ENCODE results near the gene GARIN3. TPM values are rescaled to one million over a fixed set of nuclear protein-coding genes. Genes with fewer than 3 reads are reported as not detected.

GARIN3 gene
- total and polyA plus RNA-seq, 9 of the 15 experiments (the other 6 are each of a cell fraction or from before 2014, with no cell fraction given), result not detected

DNA sequence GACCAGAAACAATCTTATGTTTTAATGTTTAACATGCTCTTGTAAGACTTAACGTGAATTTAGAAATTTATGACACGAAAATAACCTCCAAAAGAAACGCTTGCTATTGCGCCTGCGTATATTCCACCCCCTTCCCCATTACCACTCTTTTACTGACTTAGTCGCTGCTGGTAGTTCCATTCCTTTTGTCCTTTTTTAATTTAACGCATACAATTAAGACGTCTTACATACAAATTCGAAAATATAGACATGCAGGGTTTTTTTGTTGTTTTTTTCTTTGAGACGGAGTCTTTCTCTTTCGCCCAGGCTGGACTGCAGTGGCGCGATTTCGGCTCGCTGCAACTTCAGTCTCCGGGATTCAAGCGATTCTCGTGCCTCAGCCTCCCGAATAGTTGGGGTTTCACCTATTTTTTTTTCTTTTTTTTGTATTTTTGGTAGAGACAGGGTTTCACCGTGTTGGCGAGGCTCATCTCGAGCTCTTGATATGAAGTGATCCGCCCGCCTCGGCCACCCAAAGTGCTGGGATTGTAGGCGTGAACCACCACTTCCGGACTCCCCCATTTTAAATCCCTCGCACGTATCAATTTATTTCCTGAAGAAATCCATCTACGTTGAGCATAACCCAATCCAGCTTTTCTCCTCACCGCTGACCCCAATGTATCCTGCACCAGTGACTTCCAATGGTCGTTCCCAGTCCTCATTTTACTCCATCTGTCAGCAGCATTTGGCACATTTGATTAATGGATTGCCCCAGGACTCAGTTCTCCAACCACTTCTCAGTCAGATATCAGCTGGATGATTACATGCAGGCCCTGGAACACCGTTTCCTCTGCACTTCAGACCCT lies 22.7 kb downstream of the GARIN3 start (continued):
- TF ChIP-seq NRF1 (conservative IDR thresholded peaks at IDR 0.05 in 1 of 2, IDR thresholded peaks at IDR 0.05 in 1 of 2) (peak; percentile 55 to 69), GABPB2 (CRISPR knock-in tag; conservative IDR thresholded peaks at IDR 0.05) (no peak), SMARCA4 (IDR thresholded peaks at IDR 0.05) (no peak), XRCC3 (IDR thresholded peaks at IDR 0.05) (no peak), KDM5B (IDR thresholded peaks at IDR 0.05; ENCODE audit: insufficient replicate concordance, low read depth, low read length) (peak; percentile 12), NONO (IDR thresholded peaks at IDR 0.05; ENCODE audit: low read depth in 2 of 2, low read length in 1 of 2) (no peak), RFX7 (CRISPR knock-in tag; IDR thresholded peaks at IDR 0.05) (no peak), SRSF9 (IDR thresholded peaks at IDR 0.05; ENCODE audit: borderline replicate concordance, low read depth, low read length) (no peak), ZNF561 (CRISPR knock-in tag; conservative IDR thresholded peaks at IDR 0.05) (no peak), TEAD4 (IDR thresholded peaks at IDR 0.05; ENCODE audit: low read length) (no peak), TEAD4 (CRISPR knock-in tag; IDR thresholded peaks at IDR 0.05; ENCODE audit: borderline replicate concordance) (no peak), MAFK (IDR thresholded peaks at IDR 0.05; ENCODE audit: low read length) (no peak), ZNF347 (CRISPR knock-in tag; IDR thresholded peaks at IDR 0.05; ENCODE audit: low read depth) (no peak), CHD4 (IDR thresholded peaks at IDR 0.05; ENCODE audit: insufficient read depth, insufficient replicate concordance, low read depth, low read length, poor library complexity, severe bottlenecking) (no peak), SAFB2 (IDR thresholded peaks at IDR 0.05; ENCODE audit: borderline replicate concordance, low read depth, low read length, severe bottlenecking) (no peak), LARP7 (IDR thresholded peaks at IDR 0.05) (no peak), ARNT (IDR thresholded peaks at IDR 0.05) (0 out of 4 replicates have a peak, but pooled peaks of 1 of the 2 experiments have one; percentile 28), RBM34 (IDR thresholded peaks at IDR 0.05; ENCODE audit: borderline replicate concordance, insufficient read depth, low read length) (no peak), GATA2 (CRISPR knock-in tag; IDR thresholded peaks at IDR 0.05) (no peak), TBP (optimal IDR thresholded peaks at IDR 0.05; ENCODE audit: low read depth, low read length) (no peak), POLR2A (conservative IDR thresholded peaks at IDR 0.05) (no peak), CBX8 (IDR thresholded peaks at IDR 0.05; ENCODE audit: borderline replicate concordance, extremely low read depth, low read depth, low read length, poor library complexity, severe bottlenecking) (no peak), ZFP30 (CRISPR knock-in tag; IDR thresholded peaks at IDR 0.05; ENCODE audit: borderline replicate concordance) (no peak)
- TF ChIP-seq, protein P1, sequence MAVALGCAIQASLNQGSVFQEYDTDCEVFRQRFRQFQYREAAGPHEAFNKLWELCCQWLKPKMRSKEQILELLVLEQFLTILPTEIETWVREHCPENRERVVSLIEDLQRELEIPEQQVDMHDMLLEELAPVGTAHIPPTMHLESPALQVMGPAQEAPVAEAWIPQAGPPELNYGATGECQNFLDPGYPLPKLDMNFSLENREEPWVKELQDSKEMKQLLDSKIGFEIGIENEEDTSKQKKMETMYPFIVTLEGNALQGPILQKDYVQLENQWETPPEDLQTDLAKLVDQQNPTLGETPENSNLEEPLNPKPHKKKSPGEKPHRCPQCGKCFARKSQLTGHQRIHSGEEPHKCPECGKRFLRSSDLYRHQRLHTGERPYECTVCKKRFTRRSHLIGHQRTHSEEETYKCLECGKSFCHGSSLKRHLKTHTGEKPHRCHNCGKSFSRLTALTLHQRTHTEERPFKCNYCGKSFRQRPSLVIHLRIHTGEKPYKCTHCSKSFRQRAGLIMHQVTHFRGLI (CRISPR knock-in tag; IDR thresholded peaks at IDR 0.05), result no peak
- TF ChIP-seq, protein P2, sequence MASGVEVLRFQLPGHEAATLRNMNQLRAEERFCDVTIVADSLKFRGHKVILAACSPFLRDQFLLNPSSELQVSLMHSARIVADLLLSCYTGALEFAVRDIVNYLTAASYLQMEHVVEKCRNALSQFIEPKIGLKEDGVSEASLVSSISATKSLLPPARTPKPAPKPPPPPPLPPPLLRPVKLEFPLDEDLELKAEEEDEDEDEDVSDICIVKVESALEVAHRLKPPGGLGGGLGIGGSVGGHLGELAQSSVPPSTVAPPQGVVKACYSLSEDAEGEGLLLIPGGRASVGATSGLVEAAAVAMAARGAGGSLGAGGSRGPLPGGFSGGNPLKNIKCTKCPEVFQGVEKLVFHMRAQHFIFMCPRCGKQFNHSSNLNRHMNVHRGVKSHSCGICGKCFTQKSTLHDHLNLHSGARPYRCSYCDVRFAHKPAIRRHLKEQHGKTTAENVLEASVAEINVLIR (CRISPR knock-in tag; IDR thresholded peaks at IDR 0.05), result no peak
- TF ChIP-seq, protein P3, sequence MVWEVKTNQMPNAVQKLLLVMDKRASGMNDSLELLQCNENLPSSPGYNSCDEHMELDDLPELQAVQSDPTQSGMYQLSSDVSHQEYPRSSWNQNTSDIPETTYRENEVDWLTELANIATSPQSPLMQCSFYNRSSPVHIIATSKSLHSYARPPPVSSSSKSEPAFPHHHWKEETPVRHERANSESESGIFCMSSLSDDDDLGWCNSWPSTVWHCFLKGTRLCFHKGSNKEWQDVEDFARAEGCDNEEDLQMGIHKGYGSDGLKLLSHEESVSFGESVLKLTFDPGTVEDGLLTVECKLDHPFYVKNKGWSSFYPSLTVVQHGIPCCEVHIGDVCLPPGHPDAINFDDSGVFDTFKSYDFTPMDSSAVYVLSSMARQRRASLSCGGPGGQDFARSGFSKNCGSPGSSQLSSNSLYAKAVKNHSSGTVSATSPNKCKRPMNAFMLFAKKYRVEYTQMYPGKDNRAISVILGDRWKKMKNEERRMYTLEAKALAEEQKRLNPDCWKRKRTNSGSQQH (CRISPR knock-in tag; IDR thresholded peaks at IDR 0.05), result no peak
